CD1c-positive myeloid dendritic cell (primary cell): ENCODE measurements around the gene SLC40A1.
A peak's percentile ranks its signal among the peaks of the same experiment; 100 is the strongest.
"Not testable (repeated sequence)": the region's sequence is repeated elsewhere in the genome, so short reads cannot be mapped to it uniquely, and the experiment has no call there.

Experiments
- DNase-seq: peaks from one replicate; pipeline ENCODE4 v3.0.0-alpha.2; 2016; ENCODE audit errors: extremely low spot score

Gene SLC40A1, protein sequence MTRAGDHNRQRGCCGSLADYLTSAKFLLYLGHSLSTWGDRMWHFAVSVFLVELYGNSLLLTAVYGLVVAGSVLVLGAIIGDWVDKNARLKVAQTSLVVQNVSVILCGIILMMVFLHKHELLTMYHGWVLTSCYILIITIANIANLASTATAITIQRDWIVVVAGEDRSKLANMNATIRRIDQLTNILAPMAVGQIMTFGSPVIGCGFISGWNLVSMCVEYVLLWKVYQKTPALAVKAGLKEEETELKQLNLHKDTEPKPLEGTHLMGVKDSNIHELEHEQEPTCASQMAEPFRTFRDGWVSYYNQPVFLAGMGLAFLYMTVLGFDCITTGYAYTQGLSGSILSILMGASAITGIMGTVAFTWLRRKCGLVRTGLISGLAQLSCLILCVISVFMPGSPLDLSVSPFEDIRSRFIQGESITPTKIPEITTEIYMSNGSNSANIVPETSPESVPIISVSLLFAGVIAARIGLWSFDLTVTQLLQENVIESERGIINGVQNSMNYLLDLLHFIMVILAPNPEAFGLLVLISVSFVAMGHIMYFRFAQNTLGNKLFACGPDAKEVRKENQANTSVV

DNA sequence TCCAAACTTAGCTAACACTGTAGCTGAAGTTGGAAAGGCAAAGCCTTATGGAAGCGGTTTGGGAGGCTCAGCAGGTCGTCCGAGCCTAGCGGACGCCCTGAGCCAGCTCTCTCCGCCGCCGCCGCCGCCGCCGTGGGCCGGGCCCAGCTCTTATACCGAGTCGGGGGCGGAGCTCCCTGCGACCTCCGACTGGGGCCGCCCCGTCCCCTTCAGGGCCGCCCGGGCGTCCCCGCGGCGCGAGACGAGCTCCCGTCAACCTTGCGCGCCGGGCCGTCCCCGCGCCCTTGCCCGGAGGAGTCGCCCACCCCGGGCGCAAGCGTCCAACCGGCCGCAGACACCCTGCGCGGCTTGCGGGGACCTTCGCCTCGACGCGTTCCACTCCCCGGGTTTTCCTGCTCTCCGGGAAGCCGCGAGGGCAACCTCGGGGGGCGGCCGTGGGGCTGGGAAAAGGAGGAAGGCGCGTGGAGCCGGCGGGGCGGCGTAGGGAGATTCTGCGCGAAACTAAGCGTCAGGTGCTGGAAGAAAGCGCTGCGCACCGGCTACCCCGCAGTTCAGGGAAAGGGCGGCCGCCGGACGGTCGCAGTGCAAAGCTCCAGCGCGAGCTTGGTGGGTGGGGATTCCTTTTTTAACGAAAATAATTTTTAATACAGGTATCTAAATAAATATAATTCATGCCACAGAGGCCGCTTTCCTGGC lies at the start of gene SLC40A1:
Gene SLC40A1, minus strand, starts transcription at position 129 of the 696 bp plus-strand sequence. CDS start 326 bp downstream, outside the sequence.
- DNase-seq: peak; percentile 64

GRCh38 chr2:189629531-189630453 lies 49.2 kb upstream of the SLC40A1 start:
- no peak for DNase-seq

GRCh38 chr2:189628817-189629530 lies 48.4 kb upstream of the SLC40A1 start:
- DNase-seq: no peak

DNA sequence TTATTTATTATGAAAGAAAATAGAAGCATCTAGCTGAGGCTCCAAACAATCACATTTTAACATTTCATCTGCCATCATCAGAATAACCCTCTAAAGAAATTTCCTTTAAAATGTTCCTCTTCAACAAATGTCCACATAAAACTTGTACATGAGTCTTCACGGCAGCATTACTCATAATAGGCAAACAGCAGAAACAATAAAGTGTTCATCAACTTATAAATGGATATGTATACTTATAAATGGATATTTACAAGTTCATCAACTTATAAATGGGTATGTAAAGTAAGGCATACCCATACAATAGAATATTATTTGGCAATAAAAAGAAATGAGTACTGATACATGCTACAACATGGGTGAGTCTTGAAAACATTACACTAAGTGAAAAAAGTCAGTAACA lies 47.2 kb upstream of the SLC40A1 start:
- no peak for DNase-seq

GRCh38 chr2:189625636-189626035 lies 45.0 kb upstream of the SLC40A1 start:
- no peak for DNase-seq

- no peak for DNase-seq
These were observed 44.2 kb upstream of the SLC40A1 start for GRCh38 chr2:189624648-189625355.

GRCh38 chr2:189623049-189623448 lies 42.5 kb upstream of the SLC40A1 start:
- no peak for DNase-seq

DNA sequence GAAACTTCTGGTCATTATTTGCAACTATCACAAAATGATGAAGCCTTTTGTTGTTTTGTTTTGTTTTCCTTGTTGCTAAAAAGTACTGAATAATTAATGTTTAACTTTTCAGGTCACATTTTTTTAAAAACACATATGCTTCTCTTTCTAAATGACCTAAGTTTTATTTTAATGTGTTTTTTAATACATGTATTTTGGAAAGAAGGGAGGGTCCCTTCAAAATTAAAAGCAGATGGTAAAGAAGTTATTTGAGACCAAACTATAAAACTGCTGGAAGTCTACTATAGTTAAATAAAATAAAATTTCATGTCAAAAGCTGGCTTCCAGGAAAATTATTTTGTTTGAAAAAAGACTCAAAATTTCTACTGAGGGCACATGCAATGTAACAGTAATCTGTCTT lies 41.2 kb upstream of the SLC40A1 start:
- DNase-seq: no peak

DNA sequence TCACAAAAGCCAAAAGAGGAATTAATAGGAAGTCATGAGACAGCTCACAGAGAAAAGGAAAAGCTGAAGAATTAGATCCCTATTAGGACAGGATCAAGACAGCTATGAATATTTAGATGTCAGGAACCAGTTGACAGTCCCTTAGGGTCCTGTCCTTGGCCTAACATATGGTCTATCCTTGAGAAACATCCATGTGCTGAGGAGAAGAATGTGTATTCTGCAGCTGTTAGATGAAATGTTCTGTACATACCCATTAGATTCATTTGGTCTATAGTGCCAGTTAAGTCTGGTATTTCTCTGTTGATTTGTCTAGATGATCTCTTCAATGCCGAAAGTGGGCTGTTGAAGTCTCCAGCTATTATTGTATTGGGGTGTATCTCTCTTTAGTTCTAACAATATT lies 37.6 kb upstream of the SLC40A1 start:
- DNase-seq: no peak

DNA sequence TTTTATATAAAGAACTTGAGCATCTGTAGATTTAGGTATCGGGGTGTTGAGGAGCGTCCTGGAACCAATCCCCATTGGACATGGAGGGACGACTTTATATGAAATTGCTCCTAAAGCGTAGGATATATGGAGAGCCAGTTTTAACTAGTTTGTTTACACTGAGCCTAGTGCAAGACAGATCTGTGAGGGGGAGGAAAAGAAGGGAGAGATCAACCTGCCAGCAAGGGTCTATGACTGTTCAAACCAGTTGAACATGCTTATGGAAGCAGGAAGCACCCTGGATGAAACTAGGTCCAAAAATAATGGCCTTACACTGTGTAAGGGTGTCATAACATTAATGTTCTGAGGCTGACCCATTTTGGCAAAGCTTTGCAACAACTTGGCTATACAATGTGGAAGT lies 34.0 kb upstream of the SLC40A1 start:
- no peak for DNase-seq

GRCh38 chr2:189613650-189614420 lies 33.2 kb upstream of the SLC40A1 start:
- no peak for DNase-seq

GRCh38 chr2:189613077-189613636 lies 32.6 kb upstream of the SLC40A1 start:
- no peak for DNase-seq

- no peak for DNase-seq
These were observed 30.1 kb upstream of the SLC40A1 start for GRCh38 chr2:189610700-189611099.

DNA sequence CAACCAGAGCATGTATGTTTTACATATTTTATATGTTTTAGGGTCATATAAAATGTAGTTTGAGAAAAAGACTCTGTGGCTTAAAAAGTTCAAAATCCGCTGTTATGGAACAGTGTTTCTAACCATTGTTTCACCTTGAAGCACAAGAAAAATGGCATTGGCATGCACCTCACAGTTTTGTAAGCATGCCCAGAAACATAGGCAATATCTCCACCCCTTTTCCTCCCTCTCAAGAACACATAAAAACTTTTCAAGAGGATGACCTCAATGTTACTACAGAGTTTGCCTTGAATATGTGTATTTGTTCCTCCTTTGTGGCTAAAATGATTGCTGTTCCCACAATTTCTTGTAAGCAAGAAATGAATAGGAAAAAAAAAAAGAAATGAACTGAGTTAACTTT lies 29.3 kb upstream of the SLC40A1 start:
- no peak for DNase-seq

DNA sequence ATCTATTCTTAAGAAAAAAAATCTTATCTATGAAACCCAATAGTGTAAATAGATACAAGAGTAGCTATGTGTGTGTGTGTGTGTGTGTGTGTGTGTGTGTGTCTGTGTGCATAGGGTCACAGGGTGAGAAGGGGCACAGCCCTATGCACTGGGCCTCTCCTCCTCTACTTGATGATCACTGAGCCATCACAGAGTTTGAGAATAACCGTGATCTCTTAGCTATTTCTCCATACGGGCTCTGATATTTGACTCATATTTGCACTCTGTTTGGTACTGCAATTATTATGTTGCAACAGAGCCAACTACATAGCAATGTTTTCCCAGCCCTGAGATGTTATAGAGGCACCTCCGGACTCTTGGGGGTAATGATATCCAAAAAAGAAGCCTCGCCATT lies 28.8 kb upstream of the SLC40A1 start:
- no peak for DNase-seq

DNA sequence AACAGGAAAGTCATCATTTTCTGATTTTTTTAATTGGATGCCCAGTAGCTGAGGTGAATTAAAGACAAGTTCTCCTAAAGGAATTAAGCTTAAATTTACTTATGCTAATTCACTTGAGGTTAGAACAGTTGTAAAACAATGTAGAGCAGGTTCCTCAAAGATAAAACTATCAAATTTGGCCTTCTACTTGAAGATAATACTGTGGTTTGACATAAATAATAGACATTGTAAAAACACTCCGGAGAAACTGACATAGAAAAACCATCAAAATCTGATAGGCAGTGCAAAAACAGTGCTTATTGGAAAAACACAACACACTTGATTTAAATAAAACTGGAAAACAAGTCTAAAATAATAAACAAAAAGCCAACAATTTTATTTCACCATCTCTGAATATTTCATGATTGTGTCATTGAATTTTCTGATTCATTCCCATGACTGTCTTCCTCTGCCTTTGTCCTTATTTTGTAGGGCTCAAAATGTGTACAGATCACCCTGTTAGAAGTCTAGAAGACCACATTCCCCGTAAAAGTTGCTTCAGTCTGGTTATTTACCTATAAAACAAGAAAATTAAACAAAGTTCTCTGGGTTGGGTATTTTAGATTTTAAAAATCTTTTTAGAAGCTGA lies 28.3 kb upstream of the SLC40A1 start:
- DNase-seq: no peak

DNA sequence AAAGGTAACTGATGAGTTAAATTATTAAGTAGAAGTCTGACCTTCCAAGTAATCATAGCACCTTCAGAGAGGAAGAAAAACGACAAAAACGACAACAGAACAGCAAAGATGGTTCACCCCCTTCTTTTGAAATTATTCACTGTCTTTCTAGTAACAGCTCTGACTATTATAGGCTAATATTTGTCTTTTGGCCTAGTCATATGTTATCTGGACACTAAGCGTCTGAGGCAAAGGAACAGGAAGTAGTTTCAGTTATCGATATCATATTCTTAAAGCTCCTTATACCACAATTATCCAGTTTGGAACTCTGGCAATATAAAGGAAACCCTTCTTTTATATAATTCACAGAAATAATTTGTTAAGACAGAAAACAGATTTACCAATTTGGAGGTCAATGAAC lies 27.6 kb upstream of the SLC40A1 start:
- DNase-seq: no peak

- DNase-seq: no peak
These were observed 21.6 kb upstream of the SLC40A1 start for GRCh38 chr2:189602233-189602632.

DNA sequence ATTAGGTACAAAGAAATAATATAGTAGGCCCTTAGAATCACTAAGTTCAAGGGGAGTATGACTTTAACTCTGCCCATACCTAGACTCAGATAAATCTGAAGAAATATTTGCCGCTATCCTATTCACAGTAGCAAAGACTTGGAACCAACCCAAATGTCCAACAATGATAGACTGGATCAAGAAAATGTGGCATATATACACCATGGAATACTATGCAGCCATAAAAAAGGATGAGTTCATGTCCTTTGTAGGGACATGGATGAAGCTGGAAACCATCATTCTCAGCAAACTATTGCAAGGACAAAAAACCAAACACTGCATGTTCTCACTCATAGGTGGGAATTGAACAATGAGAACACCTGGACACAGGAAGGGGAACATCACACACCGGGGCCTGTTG lies 21.1 kb upstream of the SLC40A1 start:
- DNase-seq: not testable (repeated sequence)
